Stomach (tissue), 9 donors: ENCODE results near the gene MALRD1. TPM values are rescaled to one million over a fixed set of nuclear protein-coding genes. Genes with fewer than 3 reads are reported as not detected.

Experiments
- DNase-seq, 2 donors: peaks; one replicate each; pipeline versions ENCODE4 v3.0.0 to v3.0.0-alpha.2; 2013 to 2019
- H3K27ac ChIP-seq, 5 donors: fragments of 200-600 bp in 4 of 5; sonication (generic) in 4 of 5; one replicate each; pipeline ENCODE4 v1.5.1; 2013 to 2019; ENCODE audit warnings: mild to moderate bottlenecking in 1 of 5, moderate library complexity in 1 of 5
- H3K27me3 ChIP-seq, 3 donors: fragments of 200-600 bp; sonication (generic); one replicate each; pipeline ENCODE4 v1.5.1; 2017 to 2019; ENCODE audit warnings: mixed run types in 1 of 3
- H3K36me3 ChIP-seq, 4 donors: fragments of 200-600 bp; sonication (generic); 1 replicate in 3 of 4; 2 replicates in 1 of 4; pipeline ENCODE4 v1.5.1; 2016 to 2019
- H3K4me1 ChIP-seq, 4 donors: fragments of 200-600 bp; sonication (generic); one replicate each; pipeline ENCODE4 v1.5.1; 2016 to 2019
- H3K4me3 ChIP-seq, 4 donors: fragments of 200-600 bp; sonication (generic) in 3 of 4; one replicate each; pipeline ENCODE4 v1.5.1; 2016 to 2019; ENCODE audit warnings: mild to moderate bottlenecking in 1 of 4
- H3K9me3 ChIP-seq, 4 donors: fragments of 200-600 bp; sonication (generic); one replicate each; pipeline ENCODE4 v1.5.1; 2016 to 2019
- CTCF ChIP-seq, 7 experiments: fragments of 450-650 bp in 4 of 7; fragments of 200-600 bp in 3 of 7; sonication (generic) in 3 of 7; IDR thresholded peaks; one replicate each; pipeline ENCODE4 v1.5.1; 2016 to 2019; ENCODE audit warnings: antibody characterized with exemption in 7 of 7, control low read depth in 2 of 7, mild to moderate bottlenecking in 1 of 7
- EP300 ChIP-seq: sonication (generic); formaldehyde crosslinking; IDR thresholded peaks from one replicate; pipeline ENCODE4 v1.6.1; 2017; ENCODE audit warnings: antibody characterized with exemption
- POLR2A ChIP-seq, 4 donors: fragments of 450-650 bp; IDR thresholded peaks; one replicate each; pipeline ENCODE4 v1.6.1; 2016; ENCODE audit warnings: antibody characterized with exemption in 4 of 4, control low read depth in 2 of 4, mild to moderate bottlenecking in 1 of 4, moderate library complexity in 1 of 4
- POLR2AphosphoS5 ChIP-seq, 3 donors: sonication (generic); formaldehyde crosslinking; IDR thresholded peaks; one replicate each; pipeline ENCODE4 v1.6.1; 2016; ENCODE audit warnings: antibody characterized with exemption in 3 of 3
- WGBS, 5 donors: extraction: QIAGEN DNeasy Blood & Tissue Kit in 3 of 5; methylation state at CpG; one replicate each; pipeline versions ENCODE4 v1.1.5 to v1.1.7; 2013 to 2018; 5-methylcytosine and 5-hydroxymethylcytosine counted together
- intact Hi-C: fragments of 100-400 bp; cut with DNase I; formaldehyde crosslinking; loops from one replicate; pipeline ENCODE4 v1.15.1; 2023; ENCODE audit warnings: low total_unique reads
- polyA plus RNA-seq, 3 donors: library from polyadenylated mRNA; stranded (reverse); fragments of 200-250 nt; gene quantifications; one replicate each; pipeline ENCODE4 v1.2.3, GENCODE V29; 2013
- total RNA-seq, 5 donors: library from RNA; depleted of rRNA; stranded (reverse); fragments of >200 nt; gene quantifications; one replicate each; pipeline versions ENCODE4 v1.1.0 to v1.2.3, GENCODE V29; 2014 to 2016
- donor health status: healthy with polysubstance abuse.
- donor health status: Bipolar disorder and iron deficiency.
- donor health status: healthy.

The MALRD1 gene
- total and polyA plus RNA-seq, 8 donors, result 0.10 to 9.7 (median 0.94) TPM; not detected in 2

GRCh38 chr10:19595212-19595845, 546.7 kb downstream of the MALRD1 start:
- Histone ChIP-seq H3K9me3 (no peaks in the 10 kb centered on the region), H3K4me1 (no peaks in the 10 kb centered on the region), H3K27ac (no peak overlapping the region), H3K4me3 (no peak overlapping the region), H3K27me3 (no peaks in the 10 kb centered on the region), H3K36me3 (no peaks in the 10 kb centered on the region)
- no peak for DNase-seq
- intact Hi-C loops, result no loop called here
- TF ChIP-seq EP300 (no peak), POLR2AphosphoS5 (IDR thresholded peaks at IDR 0.05) (no peak), CTCF (IDR thresholded peaks at IDR 0.05) (no peak), POLR2A (IDR thresholded peaks at IDR 0.05) (no peak)
- WGBS, 5 donors, result 80 to 91% (median 86%) methylated on average over 9 of the region's 9 CpGs

GRCh38 chr10:19605806-19606205, 557.2 kb downstream of the MALRD1 start:
- H3K9me3 ChIP-seq, result no peaks in the 10 kb centered on the region
- WGBS, 5 donors, result 84 to 95% (median 92%) methylated on average over 2 of the region's 2 CpGs
- TF ChIP-seq POLR2AphosphoS5 (IDR thresholded peaks at IDR 0.05), result no peak
- no peak for TF ChIP-seq EP300
- TF ChIP-seq POLR2A (IDR thresholded peaks at IDR 0.05), result no peak
- no peak for TF ChIP-seq CTCF (IDR thresholded peaks at IDR 0.05)
- H3K36me3 ChIP-seq, result no peaks in the 10 kb centered on the region
- intact Hi-C loops, result no loop called here
- H3K27me3 ChIP-seq, result no peaks in the 10 kb centered on the region
- no peak overlapping the region for H3K27ac ChIP-seq
- H3K4me3 ChIP-seq, result no peak overlapping the region
- no peaks in the 10 kb centered on the region for H3K4me1 ChIP-seq
- no peak for DNase-seq

GRCh38 chr10:19606968-19607367, 558.4 kb downstream of the MALRD1 start:
- H3K36me3 ChIP-seq, result no peaks in the 10 kb centered on the region
- no peaks in the 10 kb centered on the region for H3K27me3 ChIP-seq
- no peaks in the 10 kb centered on the region for H3K9me3 ChIP-seq
- intact Hi-C loops, result no loop called here
- no peak for TF ChIP-seq CTCF (IDR thresholded peaks at IDR 0.05)
- H3K4me1 ChIP-seq, result no peaks in the 10 kb centered on the region
- H3K27ac ChIP-seq, result no peak overlapping the region
- DNase-seq, result no peak
- no peak overlapping the region for H3K4me3 ChIP-seq
- 57 to 77% (median 71%) methylated on average over 4 of the region's 4 CpGs for WGBS, 5 donors

GRCh38 chr10:19611775-19612174, 563.2 kb downstream of the MALRD1 start:
- TF ChIP-seq POLR2AphosphoS5 (IDR thresholded peaks at IDR 0.05) (no peak), POLR2A (IDR thresholded peaks at IDR 0.05) (no peak)
- Histone ChIP-seq H3K4me1 (no peaks in the 10 kb centered on the region), H3K27ac (no peak overlapping the region), H3K27me3 (no peaks in the 10 kb centered on the region), H3K4me3 (no peak overlapping the region), H3K9me3 (peaks cover 0 to 7% (median 0%) of the 10 kb centered on the region in 4 donors), H3K36me3 (no peaks in the 10 kb centered on the region)
- DNase-seq, result no peak
- intact Hi-C loops, result no loop called here

- Histone ChIP-seq H3K4me1 (no peaks in the 10 kb centered on the region), H3K27ac (no peak overlapping the region), H3K27me3 (no peaks in the 10 kb centered on the region), H3K4me3 (no peak overlapping the region), H3K36me3 (no peaks in the 10 kb centered on the region), H3K9me3 (peaks cover 0 to 7% (median 0%) of the 10 kb centered on the region in 4 donors)
- 57 to 72% (median 65%) methylated on average over 2 of the region's 2 CpGs for WGBS, 5 donors
- DNase-seq, result no peak
- TF ChIP-seq CTCF (IDR thresholded peaks at IDR 0.05), result no peak
- no peak for TF ChIP-seq EP300
- no peak for TF ChIP-seq POLR2A (IDR thresholded peaks at IDR 0.05)
- TF ChIP-seq POLR2AphosphoS5 (IDR thresholded peaks at IDR 0.05), result no peak
- intact Hi-C loops, result no loop called here
Observed at GRCh38 chr10:19616966-19617365, 568.4 kb downstream of the MALRD1 start.
